ENCODE measurements around the gene MYO5A. TPM values are rescaled to one million over a fixed set of nuclear protein-coding genes. Genes with fewer than 3 reads are reported as not detected.

MYO5A gene
- total and polyA plus RNA-seq, 2 donors (not counting 1 experiment from before 2014, with no cell fraction given) = 12.2 to 44.4 TPM

GRCh38 chr15:52349052-52349700 is 179.5 kb downstream of the MYO5A start:
- no peak overlapping the region for H2AFZ ChIP-seq (ENCODE audit: insufficient read depth, low read depth, low read length, poor library complexity, severe bottlenecking)
- ChIA-PET POLR2A (no interaction called here), CTCF (interaction anchor here (1.2 kb wide), 2 partner anchors 92 to 387 kb away, joined by 3 read pairs; no protein-coding TSS in a partner anchor)
- TF ChIP-seq CTCF (IDR thresholded peaks at IDR 0.05) = no peak
- no peak for TF ChIP-seq EZH2 (IDR thresholded peaks at IDR 0.05; ENCODE audit: borderline replicate concordance, insufficient read depth, low read depth, low read length, poor library complexity, severe bottlenecking)
- no peaks in the 10 kb centered on the region for H3K9me3 Mint-ChIP-seq (ENCODE audit: insufficient read depth)
- no peak overlapping the region for H3K9ac ChIP-seq (ENCODE audit: low read length)
- no peaks in the 10 kb centered on the region for H3K9me3 ChIP-seq (ENCODE audit: control extremely low read depth in 1 of 3, control insufficient read depth in 2 of 3, insufficient read depth in 1 of 3, low read length in 2 of 3)
- no peak for DNase-seq
- no peak for ATAC-seq (ENCODE audit: low read depth)
- H3K79me2 ChIP-seq (ENCODE audit: control insufficient read depth, insufficient read depth, low read length) = no peaks in the 10 kb centered on the region
- H3K4me3 Mint-ChIP-seq = no peak overlapping the region
- no peak overlapping the region for H3K27ac Mint-ChIP-seq
- H3K27me3 ChIP-seq (replicated peaks in 1 of 4; ENCODE audit: control extremely low read depth in 1 of 4, control insufficient read depth in 3 of 4, insufficient read depth in 4 of 4, low read length in 3 of 4) = no peaks in the 10 kb centered on the region
- H3K36me3 ChIP-seq (replicated peaks in 1 of 2; ENCODE audit: control extremely low read depth in 1 of 2, control insufficient read depth in 1 of 2, extremely low read depth in 1 of 2, insufficient read depth in 2 of 2, low read length in 1 of 2) = peaks cover 8 to 80% of the 10 kb centered on the region in 2 experiments
- WGBS (ENCODE audit: insufficient coverage) = 100% methylated on average over 1 of the region's 6 CpGs
- H3K4me1 Mint-ChIP-seq = no peaks in the 10 kb centered on the region
- no peaks in the 10 kb centered on the region for H3K27me3 Mint-ChIP-seq
- H3K4me2 ChIP-seq (replicated peaks; ENCODE audit: low read depth, low read length, poor library complexity, severe bottlenecking) = no peak overlapping the region
- H3K27ac ChIP-seq (ENCODE audit: low read length in 2 of 2) = no peak overlapping the region
- intact Hi-C loops (cut with micrococcal nuclease) = no loop called here
- no peak overlapping the region for H3K4me3 ChIP-seq (ENCODE audit: control extremely low read depth in 1 of 5, extremely low read depth in 1 of 5, insufficient read depth in 1 of 5, low read depth in 2 of 5, low read length in 4 of 5)
- no peaks in the 10 kb centered on the region for H4K20me1 ChIP-seq (ENCODE audit: control insufficient read depth, insufficient read depth, low read length, poor library complexity, severe bottlenecking)
- H3K4me1 ChIP-seq (ENCODE audit: control insufficient read depth in 2 of 2, insufficient read depth in 2 of 2, low read length in 2 of 2) = no peaks in the 10 kb centered on the region

GRCh38 chr15:52348056-52348745 is 180.5 kb downstream of the MYO5A start:
- H3K27ac ChIP-seq (ENCODE audit: low read length in 2 of 2) = no peak overlapping the region
- WGBS (ENCODE audit: insufficient coverage) = 100% methylated on average over 1 of the region's 5 CpGs
- Mint-ChIP-seq H3K27me3 (no peaks in the 10 kb centered on the region), H3K27ac (no peak overlapping the region), H3K4me3 (no peak overlapping the region), H3K9me3 (ENCODE audit: insufficient read depth) (no peaks in the 10 kb centered on the region), H3K4me1 (no peaks in the 10 kb centered on the region)
- H3K79me2 ChIP-seq (ENCODE audit: control insufficient read depth, insufficient read depth, low read length) = no peaks in the 10 kb centered on the region
- intact Hi-C loops (cut with micrococcal nuclease) = no loop called here
- no peak overlapping the region for H3K9ac ChIP-seq (ENCODE audit: low read length)
- no peaks in the 10 kb centered on the region for H4K20me1 ChIP-seq (ENCODE audit: control insufficient read depth, insufficient read depth, low read length, poor library complexity, severe bottlenecking)
- H3K36me3 ChIP-seq (replicated peaks in 1 of 2; ENCODE audit: control extremely low read depth in 1 of 2, control insufficient read depth in 1 of 2, extremely low read depth in 1 of 2, insufficient read depth in 2 of 2, low read length in 1 of 2) = peaks cover 8 to 76% of the 10 kb centered on the region in 2 experiments
- H2AFZ ChIP-seq (ENCODE audit: insufficient read depth, low read depth, low read length, poor library complexity, severe bottlenecking) = no peak overlapping the region
- POLR2A ChIA-PET = no interaction called here
- no peak for DNase-seq
- no peaks in the 10 kb centered on the region for H3K4me1 ChIP-seq (ENCODE audit: control insufficient read depth in 2 of 2, insufficient read depth in 2 of 2, low read length in 2 of 2)
- TF ChIP-seq CTCF (IDR thresholded peaks at IDR 0.05) (no peak), EZH2 (IDR thresholded peaks at IDR 0.05; ENCODE audit: borderline replicate concordance, insufficient read depth, low read depth, low read length, poor library complexity, severe bottlenecking) (no peak)
- H3K4me3 ChIP-seq (ENCODE audit: control extremely low read depth in 1 of 5, extremely low read depth in 1 of 5, insufficient read depth in 1 of 5, low read depth in 2 of 5, low read length in 4 of 5) = no peak overlapping the region
- ATAC-seq (ENCODE audit: low read depth) = no peak
- no peaks in the 10 kb centered on the region for H3K27me3 ChIP-seq (replicated peaks in 1 of 4; ENCODE audit: control extremely low read depth in 1 of 4, control insufficient read depth in 3 of 4, insufficient read depth in 4 of 4, low read length in 3 of 4)
- CTCF ChIA-PET = interaction anchor here (0.6 to 1.2 kb wide), 2 partner anchors 134 to 388 kb away, joined by 3 to 4 read pairs; no protein-coding TSS in a partner anchor
- H3K4me2 ChIP-seq (replicated peaks; ENCODE audit: low read depth, low read length, poor library complexity, severe bottlenecking) = no peak overlapping the region
- no peaks in the 10 kb centered on the region for H3K9me3 ChIP-seq (ENCODE audit: control extremely low read depth in 1 of 3, control insufficient read depth in 2 of 3, insufficient read depth in 1 of 3, low read length in 2 of 3)

Measured in B cell (primary cell).